Measurements from ENCODE around the gene RAMP3. TPM values are rescaled to one million over a fixed set of nuclear protein-coding genes. Genes with fewer than 3 reads are reported as not detected.

The RAMP3 gene
- polyA plus RNA-seq, 2 of the 4 experiments (the other 2 are of a cell fraction) = not detected

GRCh38 chr7:45177801-45178200, 20.2 kb downstream of the RAMP3 start (continued):
- no peak for TF ChIP-seq E2F6 (IDR thresholded peaks at IDR 0.05; ENCODE audit: borderline replicate concordance, low read depth)
- TF ChIP-seq NFE2L2 (conservative IDR thresholded peaks at IDR 0.05; ENCODE audit: low read length) = no peak
- TF ChIP-seq, protein P1, sequence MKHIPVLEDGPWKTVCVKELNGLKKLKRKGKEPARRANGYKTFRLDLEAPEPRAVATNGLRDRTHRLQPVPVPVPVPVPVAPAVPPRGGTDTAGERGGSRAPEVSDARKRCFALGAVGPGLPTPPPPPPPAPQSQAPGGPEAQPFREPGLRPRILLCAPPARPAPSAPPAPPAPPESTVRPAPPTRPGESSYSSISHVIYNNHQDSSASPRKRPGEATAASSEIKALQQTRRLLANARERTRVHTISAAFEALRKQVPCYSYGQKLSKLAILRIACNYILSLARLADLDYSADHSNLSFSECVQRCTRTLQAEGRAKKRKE (CRISPR knock-in tag; IDR thresholded peaks at IDR 0.05; ENCODE audit: low read depth) = no peak
- TF ChIP-seq KDM5A (IDR thresholded peaks at IDR 0.05) = no peak

GRCh38 chr7:45178241-45179225, 20.9 kb downstream of the RAMP3 start:
- 36% methylated on average over 10 of the region's 13 CpGs for WGBS (ENCODE audit: missing lambda C conversion rate)

GRCh38 chr7:45179666-45180065, 22.1 kb downstream of the RAMP3 start:
- ATAC-seq (no peak), DNase-seq (ENCODE audit: low read depth in 1 of 2, low spot score in 1 of 2) (no peak), FAIRE-seq (no peak)
- TF ChIP-seq, protein P2, sequence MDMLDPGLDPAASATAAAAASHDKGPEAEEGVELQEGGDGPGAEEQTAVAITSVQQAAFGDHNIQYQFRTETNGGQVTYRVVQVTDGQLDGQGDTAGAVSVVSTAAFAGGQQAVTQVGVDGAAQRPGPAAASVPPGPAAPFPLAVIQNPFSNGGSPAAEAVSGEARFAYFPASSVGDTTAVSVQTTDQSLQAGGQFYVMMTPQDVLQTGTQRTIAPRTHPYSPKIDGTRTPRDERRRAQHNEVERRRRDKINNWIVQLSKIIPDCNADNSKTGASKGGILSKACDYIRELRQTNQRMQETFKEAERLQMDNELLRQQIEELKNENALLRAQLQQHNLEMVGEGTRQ (IDR thresholded peaks at IDR 0.05) = no peak
- TF ChIP-seq CBX8 (IDR thresholded peaks at IDR 0.05) = no peak
- no peak for TF ChIP-seq TFCP2L1 (CRISPR knock-in tag; IDR thresholded peaks at IDR 0.05)
- TF ChIP-seq E2F6 (IDR thresholded peaks at IDR 0.05; ENCODE audit: borderline replicate concordance, low read depth) = no peak
- TF ChIP-seq RAD21 (conservative IDR thresholded peaks at IDR 0.05 in 1 of 2, IDR thresholded peaks at IDR 0.05 in 1 of 2) = no peak
- TF ChIP-seq ESRRA (IDR thresholded peaks at IDR 0.05; ENCODE audit: borderline replicate concordance, low read length) = no peak
- TF ChIP-seq SREBF2 (IDR thresholded peaks at IDR 0.05) = no peak
- no peak for TF ChIP-seq HDAC2 (IDR thresholded peaks at IDR 0.05)
- no peak for TF ChIP-seq CBX2 (IDR thresholded peaks at IDR 0.05; ENCODE audit: borderline replicate concordance, low read depth)
- TF ChIP-seq JUNB (IDR thresholded peaks at IDR 0.05) = no peak
- TF ChIP-seq ZC3H11A (IDR thresholded peaks at IDR 0.05) = no peak
- no peak for TF ChIP-seq MAFK (IDR thresholded peaks at IDR 0.05; ENCODE audit: partially characterized antibody)
- TF ChIP-seq MYC (IDR thresholded peaks at IDR 0.05; ENCODE audit: borderline replicate concordance, low read length) = no peak
- TF ChIP-seq, protein P3, sequence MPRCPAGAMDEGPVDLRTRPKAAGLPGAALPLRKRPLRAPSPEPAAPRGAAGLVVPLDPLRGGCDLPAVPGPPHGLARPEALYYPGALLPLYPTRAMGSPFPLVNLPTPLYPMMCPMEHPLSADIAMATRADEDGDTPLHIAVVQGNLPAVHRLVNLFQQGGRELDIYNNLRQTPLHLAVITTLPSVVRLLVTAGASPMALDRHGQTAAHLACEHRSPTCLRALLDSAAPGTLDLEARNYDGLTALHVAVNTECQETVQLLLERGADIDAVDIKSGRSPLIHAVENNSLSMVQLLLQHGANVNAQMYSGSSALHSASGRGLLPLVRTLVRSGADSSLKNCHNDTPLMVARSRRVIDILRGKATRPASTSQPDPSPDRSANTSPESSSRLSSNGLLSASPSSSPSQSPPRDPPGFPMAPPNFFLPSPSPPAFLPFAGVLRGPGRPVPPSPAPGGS (IDR thresholded peaks at IDR 0.05) = no peak
- TF ChIP-seq FOSB (CRISPR knock-in tag; IDR thresholded peaks at IDR 0.05) = no peak
- TF ChIP-seq, protein P4, sequence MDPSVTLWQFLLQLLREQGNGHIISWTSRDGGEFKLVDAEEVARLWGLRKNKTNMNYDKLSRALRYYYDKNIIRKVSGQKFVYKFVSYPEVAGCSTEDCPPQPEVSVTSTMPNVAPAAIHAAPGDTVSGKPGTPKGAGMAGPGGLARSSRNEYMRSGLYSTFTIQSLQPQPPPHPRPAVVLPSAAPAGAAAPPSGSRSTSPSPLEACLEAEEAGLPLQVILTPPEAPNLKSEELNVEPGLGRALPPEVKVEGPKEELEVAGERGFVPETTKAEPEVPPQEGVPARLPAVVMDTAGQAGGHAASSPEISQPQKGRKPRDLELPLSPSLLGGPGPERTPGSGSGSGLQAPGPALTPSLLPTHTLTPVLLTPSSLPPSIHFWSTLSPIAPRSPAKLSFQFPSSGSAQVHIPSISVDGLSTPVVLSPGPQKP (IDR thresholded peaks at IDR 0.05; ENCODE audit: low read depth, low read length) = no peak
- no peak for TF ChIP-seq ZNF302 (CRISPR knock-in tag; IDR thresholded peaks at IDR 0.05)
- no peak for TF ChIP-seq MAZ (IDR thresholded peaks at IDR 0.05; ENCODE audit: borderline replicate concordance, low read depth, low read length)
- Histone ChIP-seq H3K4me3 (no peak overlapping the region), H3K4me2 (no peak overlapping the region), H3K4me1 (no peaks in the 10 kb centered on the region), H3K27ac (no peak overlapping the region), H3K9me3 (no peaks in the 10 kb centered on the region)
- WGBS (ENCODE audit: missing lambda C conversion rate) = 13% methylated on average over 9 of the region's 9 CpGs
- ChIA-PET POLR2A (no interaction called here), CTCF (interaction anchor here (0.8 to 1.1 kb wide), 3 partner anchors 25 to 116 kb away, joined by 3 to 4 read pairs (median 3); no protein-coding TSS in a partner anchor)

More at GRCh38 chr7:45178241-45179225, 20.9 kb downstream of the RAMP3 start:
- Histone ChIP-seq H3K27ac (no peak overlapping the region), H3K4me3 (no peak overlapping the region), H3K4me2 (no peak overlapping the region), H3K4me1 (no peaks in the 10 kb centered on the region), H3K9me3 (no peaks in the 10 kb centered on the region)
- ATAC-seq (peak; percentile 36 to 76; a peak in 4 of 6 replicates), DNase-seq (ENCODE audit: low read depth in 1 of 2, low spot score in 1 of 2) (peak; percentile 25 to 40), FAIRE-seq (no peak)
- ChIA-PET CTCF (interaction anchor here (0.6 kb wide), 1 partner anchor 24 kb away, joined by 4 read pairs; no protein-coding TSS in a partner anchor), POLR2A (no interaction called here)
- TF ChIP-seq MYC (IDR thresholded peaks at IDR 0.05; ENCODE audit: borderline replicate concordance, low read length) (no peak), RAD21 (conservative IDR thresholded peaks at IDR 0.05 in 1 of 2, IDR thresholded peaks at IDR 0.05 in 1 of 2) (peak in 1 of 2 experiments; percentile 52; a peak in 2 of 5 replicates), MAX (IDR thresholded peaks at IDR 0.05) (no peak), FOSL2 (IDR thresholded peaks at IDR 0.05) (no peak), FOSL2 (CRISPR knock-in tag; IDR thresholded peaks at IDR 0.05) (no peak)

All from A549 (cell line).